Measurements from ENCODE around the gene GFRA1.

Gene GFRA1

DNA sequence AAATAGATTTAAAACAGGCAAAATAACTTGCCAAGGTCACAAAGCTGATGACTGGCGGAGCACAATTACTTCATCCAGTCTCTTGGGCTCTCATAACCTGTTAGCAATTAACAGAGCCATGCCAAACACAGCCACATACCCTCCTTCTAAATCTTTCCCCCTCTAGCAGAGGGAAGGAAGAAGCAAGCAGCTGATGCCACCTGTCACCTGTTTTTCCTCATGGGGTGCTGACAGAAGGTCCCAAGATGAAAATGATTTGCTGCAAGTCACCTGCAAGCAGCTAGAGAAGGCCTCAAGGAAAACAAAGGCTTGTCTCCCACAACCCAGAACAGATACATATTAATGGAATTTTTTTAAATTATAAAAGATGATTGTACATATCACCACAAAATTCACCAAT is 117.8 kb downstream of the GFRA1 start:
- Histone ChIP-seq H3K9ac (ENCODE audit: low read depth in 1 of 2, low read length in 2 of 2) (no peak overlapping the region), H3K27ac (ENCODE audit: low read depth in 2 of 2, low read length in 2 of 2) (no peak overlapping the region), H3K27me3 (ENCODE audit: control insufficient read depth in 2 of 2, insufficient read depth in 2 of 2, low read length in 2 of 2) (no peaks in the 10 kb centered on the region), H3K9me3 (ENCODE audit: control insufficient read depth in 2 of 2, low read length in 2 of 2) (no peaks in the 10 kb centered on the region), H3K36me3 (ENCODE audit: control insufficient read depth in 2 of 2, insufficient read depth in 2 of 2, low read length in 2 of 2) (no peaks in the 10 kb centered on the region), H3K4me3 (ENCODE audit: low read length in 2 of 2) (no peak overlapping the region), H3K4me1 (ENCODE audit: control insufficient read depth in 2 of 2, insufficient read depth in 2 of 2, low read length in 2 of 2) (no peaks in the 10 kb centered on the region)

GRCh38 chr10:116154651-116155050 is 118.4 kb downstream of the GFRA1 start:
- no peaks in the 10 kb centered on the region for H3K9me3 ChIP-seq (ENCODE audit: control insufficient read depth in 2 of 2, low read length in 2 of 2)
- H3K4me3 ChIP-seq (ENCODE audit: low read length in 2 of 2) = no peak overlapping the region
- H3K4me1 ChIP-seq (ENCODE audit: control insufficient read depth in 2 of 2, insufficient read depth in 2 of 2, low read length in 2 of 2) = no peaks in the 10 kb centered on the region
- no peaks in the 10 kb centered on the region for H3K27me3 ChIP-seq (ENCODE audit: control insufficient read depth in 2 of 2, insufficient read depth in 2 of 2, low read length in 2 of 2)
- no peak overlapping the region for H3K9ac ChIP-seq (ENCODE audit: low read depth in 1 of 2, low read length in 2 of 2)
- no peak overlapping the region for H3K27ac ChIP-seq (ENCODE audit: low read depth in 2 of 2, low read length in 2 of 2)
- no peaks in the 10 kb centered on the region for H3K36me3 ChIP-seq (ENCODE audit: control insufficient read depth in 2 of 2, insufficient read depth in 2 of 2, low read length in 2 of 2)

DNA sequence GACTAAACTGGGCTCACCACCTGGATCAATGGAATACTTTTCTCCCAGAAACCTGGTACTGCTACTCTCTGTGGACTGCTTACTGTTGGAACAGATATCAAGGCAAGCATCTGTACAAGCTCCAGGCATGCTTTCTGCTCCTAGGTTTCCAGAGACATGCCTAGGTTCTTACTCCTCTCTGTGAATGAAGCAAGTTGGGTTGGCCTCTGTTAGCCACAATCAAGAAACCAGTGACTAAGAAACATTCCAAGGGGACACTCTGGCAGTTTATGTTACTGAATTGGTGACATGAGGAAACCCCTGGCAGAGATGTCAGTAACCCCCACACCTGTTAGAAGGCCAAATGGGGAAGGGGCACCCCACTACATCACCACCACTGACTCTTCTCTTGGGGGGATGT is 121.9 kb downstream of the GFRA1 start:
- H3K27ac ChIP-seq (ENCODE audit: low read depth in 2 of 2, low read length in 2 of 2) = no peak overlapping the region
- H3K4me1 ChIP-seq (ENCODE audit: control insufficient read depth in 2 of 2, insufficient read depth in 2 of 2, low read length in 2 of 2) = no peaks in the 10 kb centered on the region
- H3K4me3 ChIP-seq (ENCODE audit: low read length in 2 of 2) = no peak overlapping the region
- no peaks in the 10 kb centered on the region for H3K9me3 ChIP-seq (ENCODE audit: control insufficient read depth in 2 of 2, low read length in 2 of 2)
- H3K9ac ChIP-seq (ENCODE audit: low read depth in 1 of 2, low read length in 2 of 2) = no peak overlapping the region
- no peaks in the 10 kb centered on the region for H3K27me3 ChIP-seq (ENCODE audit: control insufficient read depth in 2 of 2, insufficient read depth in 2 of 2, low read length in 2 of 2)
- H3K36me3 ChIP-seq (ENCODE audit: control insufficient read depth in 2 of 2, insufficient read depth in 2 of 2, low read length in 2 of 2) = no peaks in the 10 kb centered on the region

DNA sequence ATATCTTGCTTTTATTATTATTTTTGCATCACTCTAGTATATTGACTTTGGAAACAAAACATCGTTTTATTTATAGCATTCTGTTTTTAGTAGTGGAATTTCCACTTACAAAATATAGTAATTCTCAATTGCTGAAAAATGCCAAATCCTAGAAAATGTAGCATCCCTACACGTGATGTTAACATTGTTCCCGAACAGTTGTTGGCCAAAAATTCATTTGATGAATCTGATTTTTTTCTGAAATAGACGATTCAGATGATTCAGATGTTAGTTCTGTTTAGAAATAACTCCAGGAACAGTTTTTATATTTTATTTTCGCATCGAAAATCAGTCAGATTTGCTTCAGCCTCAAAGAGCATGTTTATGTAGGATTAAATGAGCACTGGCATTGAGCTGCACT is 122.4 kb downstream of the GFRA1 start:
- Histone ChIP-seq H3K27ac (ENCODE audit: low read depth in 2 of 2, low read length in 2 of 2) (no peak overlapping the region), H3K36me3 (ENCODE audit: control insufficient read depth in 2 of 2, insufficient read depth in 2 of 2, low read length in 2 of 2) (no peaks in the 10 kb centered on the region), H3K4me1 (ENCODE audit: control insufficient read depth in 2 of 2, insufficient read depth in 2 of 2, low read length in 2 of 2) (no peaks in the 10 kb centered on the region), H3K4me3 (ENCODE audit: low read length in 2 of 2) (no peak overlapping the region), H3K9ac (ENCODE audit: low read depth in 1 of 2, low read length in 2 of 2) (no peak overlapping the region), H3K9me3 (ENCODE audit: control insufficient read depth in 2 of 2, low read length in 2 of 2) (no peaks in the 10 kb centered on the region), H3K27me3 (ENCODE audit: control insufficient read depth in 2 of 2, insufficient read depth in 2 of 2, low read length in 2 of 2) (no peaks in the 10 kb centered on the region)

- Histone ChIP-seq H3K9ac (ENCODE audit: low read depth in 1 of 2, low read length in 2 of 2) (no peak overlapping the region), H3K4me3 (ENCODE audit: low read length in 2 of 2) (no peak overlapping the region), H3K9me3 (ENCODE audit: control insufficient read depth in 2 of 2, low read length in 2 of 2) (no peaks in the 10 kb centered on the region), H3K4me1 (ENCODE audit: control insufficient read depth in 2 of 2, insufficient read depth in 2 of 2, low read length in 2 of 2) (no peaks in the 10 kb centered on the region), H3K36me3 (ENCODE audit: control insufficient read depth in 2 of 2, insufficient read depth in 2 of 2, low read length in 2 of 2) (no peaks in the 10 kb centered on the region), H3K27ac (ENCODE audit: low read depth in 2 of 2, low read length in 2 of 2) (no peak overlapping the region), H3K27me3 (ENCODE audit: control insufficient read depth in 2 of 2, insufficient read depth in 2 of 2, low read length in 2 of 2) (no peaks in the 10 kb centered on the region)
Measured at GRCh38 chr10:116147147-116147905, 125.7 kb downstream of the GFRA1 start.

GRCh38 chr10:116146372-116147140 is 126.5 kb downstream of the GFRA1 start:
- no peaks in the 10 kb centered on the region for H3K27me3 ChIP-seq (ENCODE audit: control insufficient read depth in 2 of 2, insufficient read depth in 2 of 2, low read length in 2 of 2)
- H3K4me1 ChIP-seq (ENCODE audit: control insufficient read depth in 2 of 2, insufficient read depth in 2 of 2, low read length in 2 of 2) = no peaks in the 10 kb centered on the region
- H3K27ac ChIP-seq (ENCODE audit: low read depth in 2 of 2, low read length in 2 of 2) = no peak overlapping the region
- H3K36me3 ChIP-seq (ENCODE audit: control insufficient read depth in 2 of 2, insufficient read depth in 2 of 2, low read length in 2 of 2) = no peaks in the 10 kb centered on the region
- no peaks in the 10 kb centered on the region for H3K9me3 ChIP-seq (ENCODE audit: control insufficient read depth in 2 of 2, low read length in 2 of 2)
- H3K9ac ChIP-seq (ENCODE audit: low read depth in 1 of 2, low read length in 2 of 2) = no peak overlapping the region
- H3K4me3 ChIP-seq (ENCODE audit: low read length in 2 of 2) = no peak overlapping the region

DNA sequence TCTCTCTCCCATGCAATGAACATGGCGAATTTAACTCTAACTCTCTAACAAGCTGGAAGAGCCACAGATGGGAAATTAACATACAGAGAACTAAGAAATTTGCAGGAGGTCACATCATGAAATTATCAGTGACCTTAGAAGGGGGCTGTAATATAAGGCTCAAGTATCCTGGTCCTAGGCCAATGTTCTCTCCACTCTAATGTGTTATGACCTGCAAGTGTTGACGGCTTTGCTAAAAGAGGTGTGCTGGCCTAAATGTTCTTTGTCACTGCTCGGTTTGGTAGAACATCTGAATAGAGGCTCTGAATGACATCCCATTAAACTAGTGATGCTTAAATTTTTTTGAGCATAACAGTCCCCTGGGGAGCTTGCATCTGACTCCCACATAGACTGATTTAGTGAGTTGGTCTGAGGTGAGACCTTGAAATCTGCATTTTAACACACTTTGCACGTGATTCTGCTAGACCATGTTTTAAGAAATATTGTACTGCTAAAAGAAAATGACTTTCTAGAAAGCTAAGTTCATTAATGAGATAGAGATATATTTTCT is 129.3 kb downstream of the GFRA1 start:
- H3K9me3 ChIP-seq (ENCODE audit: control insufficient read depth in 2 of 2, low read length in 2 of 2) = no peaks in the 10 kb centered on the region
- no peak overlapping the region for H3K27ac ChIP-seq (ENCODE audit: low read depth in 2 of 2, low read length in 2 of 2)
- no peak overlapping the region for H3K9ac ChIP-seq (ENCODE audit: low read depth in 1 of 2, low read length in 2 of 2)
- H3K4me3 ChIP-seq (ENCODE audit: low read length in 2 of 2) = no peak overlapping the region
- no peaks in the 10 kb centered on the region for H3K36me3 ChIP-seq (ENCODE audit: control insufficient read depth in 2 of 2, insufficient read depth in 2 of 2, low read length in 2 of 2)
- no peaks in the 10 kb centered on the region for H3K4me1 ChIP-seq (ENCODE audit: control insufficient read depth in 2 of 2, insufficient read depth in 2 of 2, low read length in 2 of 2)
- no peaks in the 10 kb centered on the region for H3K27me3 ChIP-seq (ENCODE audit: control insufficient read depth in 2 of 2, insufficient read depth in 2 of 2, low read length in 2 of 2)

GRCh38 chr10:116141855-116142254 is 131.2 kb downstream of the GFRA1 start:
- Histone ChIP-seq H3K4me3 (ENCODE audit: low read length in 2 of 2) (no peak overlapping the region), H3K9me3 (ENCODE audit: control insufficient read depth in 2 of 2, low read length in 2 of 2) (no peaks in the 10 kb centered on the region), H3K27me3 (ENCODE audit: control insufficient read depth in 2 of 2, insufficient read depth in 2 of 2, low read length in 2 of 2) (no peaks in the 10 kb centered on the region), H3K9ac (ENCODE audit: low read depth in 1 of 2, low read length in 2 of 2) (no peak overlapping the region), H3K36me3 (ENCODE audit: control insufficient read depth in 2 of 2, insufficient read depth in 2 of 2, low read length in 2 of 2) (no peaks in the 10 kb centered on the region), H3K4me1 (ENCODE audit: control insufficient read depth in 2 of 2, insufficient read depth in 2 of 2, low read length in 2 of 2) (no peaks in the 10 kb centered on the region), H3K27ac (ENCODE audit: low read depth in 2 of 2, low read length in 2 of 2) (no peak overlapping the region)

- Histone ChIP-seq H3K9me3 (ENCODE audit: control insufficient read depth in 2 of 2, low read length in 2 of 2) (no peaks in the 10 kb centered on the region), H3K27me3 (ENCODE audit: control insufficient read depth in 2 of 2, insufficient read depth in 2 of 2, low read length in 2 of 2) (no peaks in the 10 kb centered on the region), H3K9ac (ENCODE audit: low read depth in 1 of 2, low read length in 2 of 2) (no peak overlapping the region), H3K36me3 (ENCODE audit: control insufficient read depth in 2 of 2, insufficient read depth in 2 of 2, low read length in 2 of 2) (no peaks in the 10 kb centered on the region), H3K27ac (ENCODE audit: low read depth in 2 of 2, low read length in 2 of 2) (no peak overlapping the region), H3K4me3 (ENCODE audit: low read length in 2 of 2) (no peak overlapping the region), H3K4me1 (ENCODE audit: control insufficient read depth in 2 of 2, insufficient read depth in 2 of 2, low read length in 2 of 2) (no peaks in the 10 kb centered on the region)
Measured at GRCh38 chr10:116141246-116141645, 131.8 kb downstream of the GFRA1 start.

DNA sequence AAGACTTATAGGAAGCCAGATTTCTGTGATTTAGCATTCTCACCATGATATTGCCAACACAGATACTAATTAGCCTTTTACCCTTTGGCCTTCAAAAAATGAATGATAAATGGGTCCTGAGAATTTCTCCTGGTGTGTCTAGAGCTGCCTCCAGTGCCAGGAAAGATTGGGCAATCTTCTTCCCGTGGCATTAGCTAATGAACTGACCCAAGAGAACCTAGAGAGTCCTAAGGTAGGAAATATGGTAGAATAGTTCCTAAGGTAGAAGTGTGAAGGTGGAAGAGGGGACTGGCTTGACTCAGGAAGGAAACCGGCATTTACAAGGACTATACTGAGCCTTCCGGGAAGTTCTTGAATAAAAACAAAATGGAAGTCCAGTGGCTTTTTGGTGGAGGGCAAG is 133.1 kb downstream of the GFRA1 start:
- no peaks in the 10 kb centered on the region for H3K9me3 ChIP-seq (ENCODE audit: control insufficient read depth in 2 of 2, low read length in 2 of 2)
- no peaks in the 10 kb centered on the region for H3K27me3 ChIP-seq (ENCODE audit: control insufficient read depth in 2 of 2, insufficient read depth in 2 of 2, low read length in 2 of 2)
- no peak overlapping the region for H3K9ac ChIP-seq (ENCODE audit: low read depth in 1 of 2, low read length in 2 of 2)

More for the DNA sequence above, 133.1 kb downstream of the GFRA1 start:
- Histone ChIP-seq H3K4me1 (ENCODE audit: control insufficient read depth in 2 of 2, insufficient read depth in 2 of 2, low read length in 2 of 2) (no peaks in the 10 kb centered on the region), H3K27ac (ENCODE audit: low read depth in 2 of 2, low read length in 2 of 2) (no peak overlapping the region), H3K4me3 (ENCODE audit: low read length in 2 of 2) (no peak overlapping the region), H3K36me3 (ENCODE audit: control insufficient read depth in 2 of 2, insufficient read depth in 2 of 2, low read length in 2 of 2) (no peaks in the 10 kb centered on the region)
